GM12878 (cell line): ENCODE results near the gene PRKN. TPM values are rescaled to one million over a fixed set of nuclear protein-coding genes. Genes with fewer than 3 reads are reported as not detected.

Experiments
- ATAC-seq: fragments of 200-7000 bp; cut with Tn5 transposase; 3 replicates; pipeline ENCODE4 v1.9.1; 2020; ENCODE audit warnings: mild to moderate bottlenecking, moderate library complexity
- BruUV-seq: library from RNA; stranded (reverse); fragments of 400-500 nt; replicated peaks from 2 replicates; lab custom pipeline; 2021; lab: Mats Ljungman, UMichigan
- CTCF ChIA-PET: fragments of 300-600 bp; sonication (Branson Sonifier 250); formaldehyde crosslinking; extraction: SDS; loops from one replicate; lab custom pipeline; 2021; ENCODE audit warnings: inconsistent platforms; lab: Yijun Ruan, JAX
- POLR2A ChIA-PET: fragments of 350-600 bp; formaldehyde crosslinking; extraction: SDS; loops from one replicate; lab custom pipeline; 2021; ENCODE audit warnings: inconsistent platforms; lab: Charles Lee
- RAD21 ChIA-PET: fragments of 300-600 bp; sonication (Branson Sonifier 250); formaldehyde crosslinking; loops from one replicate; lab custom pipeline; 2023; ENCODE audit warnings: antibody characterized with exemption; ENCODE audit not compliant: unreplicated experiment; lab: Charles Lee
- SMC1A ChIA-PET: fragments of 300-600 bp; sonication (Branson Sonifier 250); formaldehyde crosslinking; loops from one replicate; lab custom pipeline; 2023; ENCODE audit not compliant: unreplicated experiment, uncharacterized antibody; lab: Charles Lee
- DNase-seq: peaks from one replicate; pipeline ENCODE4 v3.0.0-alpha.2; 2011; ENCODE audit warnings: low read depth, low spot score
- FAIRE-seq: peaks from 3 replicates; lab custom pipeline; 2011; peaks lifted over from hg19 to GRCh38; lab: Jason Lieb, UNC
- H2AFZ ChIP-seq: 2 replicates; pipeline ENCODE4 v1.6.0; 2011; ENCODE audit warnings: low read depth, low read length, control low read depth; ENCODE audit not compliant: control insufficient read depth
- H3K27ac ChIP-seq: 2 replicates; pipeline ENCODE4 v1.5.1; 2011; ENCODE audit warnings: control low read depth; ENCODE audit not compliant: control insufficient read depth, insufficient read depth
- H3K27me3 ChIP-seq, 2 experiments: replicated peaks in 1 of 2; 2 replicates each; pipeline versions ENCODE4 v1.6.0 to v1.6.1; 2011; ENCODE audit warnings: low read length in 1 of 2; ENCODE audit not compliant: control insufficient read depth in 2 of 2, insufficient read depth in 2 of 2
- H3K36me3 ChIP-seq, 2 experiments: 2 replicates each; pipeline ENCODE4 v1.5.1; 2011; ENCODE audit warnings: low read length in 1 of 2; ENCODE audit not compliant: control insufficient read depth in 2 of 2, insufficient read depth in 2 of 2
- H3K4me1 ChIP-seq: 2 replicates; pipeline ENCODE4 v1.6.1; 2011; ENCODE audit warnings: mild to moderate bottlenecking, low read length, moderate library complexity, mixed read lengths; ENCODE audit not compliant: control insufficient read depth, insufficient read depth
- H3K4me2 ChIP-seq: 2 replicates; pipeline ENCODE4 v1.6.0; 2011; ENCODE audit warnings: control low read depth; ENCODE audit not compliant: control insufficient read depth, insufficient read depth
- H3K4me3 ChIP-seq: fragments of 200-600 bp; sonication (generic); 2 replicates; pipeline ENCODE4 v1.5.1; 2016
- H3K79me2 ChIP-seq: 2 replicates; pipeline ENCODE4 v1.6.0; 2011; ENCODE audit warnings: low read length; ENCODE audit not compliant: control insufficient read depth, insufficient read depth
- H3K9ac ChIP-seq: 2 replicates; pipeline ENCODE4 v1.8.0; 2011; ENCODE audit warnings: low read length, control low read depth, mixed read lengths; ENCODE audit not compliant: control insufficient read depth, insufficient read depth
- H3K9me3 ChIP-seq: replicated peaks from 3 replicates; pipeline ENCODE4 v1.5.1; 2011; ENCODE audit warnings: mild to moderate bottlenecking, low read length; ENCODE audit not compliant: control insufficient read depth, insufficient read depth
- H4K20me1 ChIP-seq: 2 replicates; pipeline ENCODE4 v1.6.0; 2011; ENCODE audit not compliant: control insufficient read depth, insufficient read depth
- ATF2 ChIP-seq: IDR thresholded peaks from 2 replicates; pipeline ENCODE4 v1.6.1; 2012; ENCODE audit warnings: low read length, inconsistent platforms
- CEBPZ ChIP-seq: fragments of 150-350 bp; IDR thresholded peaks from 2 replicates; pipeline ENCODE4 v1.6.1; 2016; ENCODE audit warnings: low read depth, low read length
- CHD2 ChIP-seq: IDR thresholded peaks from 2 replicates; pipeline ENCODE4 v1.6.1; 2011; ENCODE audit warnings: low read depth, low read length, improper control_type of control experiment, borderline replicate concordance
- ETV6 ChIP-seq, 2 experiments: fragments of 450-650 bp in 1 of 2; IDR thresholded peaks in 1 of 2; conservative IDR thresholded peaks in 1 of 2; 2 replicates each; pipeline ENCODE4 v1.6.1; 2014; ENCODE audit warnings: antibody characterized with exemption in 1 of 2, borderline replicate concordance in 1 of 2, low read depth in 1 of 2, mild to moderate bottlenecking in 1 of 2, moderate library complexity in 1 of 2
- GATAD2B ChIP-seq: fragments of 450-650 bp; conservative IDR thresholded peaks from 2 replicates; pipeline ENCODE4 v1.6.1; 2017; ENCODE audit warnings: low read depth, mild to moderate bottlenecking, moderate library complexity
- IKZF1 ChIP-seq: fragments of 450-650 bp; conservative IDR thresholded peaks from 2 replicates; pipeline ENCODE4 v1.6.1; 2017; ENCODE audit warnings: antibody characterized with exemption, mild to moderate bottlenecking
- NR2C1 ChIP-seq: fragments of 450-650 bp; IDR thresholded peaks from 2 replicates; pipeline ENCODE4 v1.6.1; 2017; ENCODE audit warnings: antibody characterized with exemption, mild to moderate bottlenecking, moderate library complexity
- RCOR1 ChIP-seq: conservative IDR thresholded peaks from 2 replicates; pipeline ENCODE4 v1.6.1; 2012; ENCODE audit warnings: low read depth, low read length, improper control_type of control experiment
- SMC3 ChIP-seq: IDR thresholded peaks from 2 replicates; pipeline ENCODE4 v1.6.1; 2011; ENCODE audit warnings: low read length, improper control_type of control experiment, borderline replicate concordance
- WGBS: methylation state at CpG from one replicate; pipeline ENCODE4 v1.1.6; 2016; ENCODE audit warnings: low lambda C conversion rate; ENCODE audit not compliant: insufficient replicate concordance, insufficient coverage; ENCODE audit errors: missing lambda C conversion rate; 5-methylcytosine and 5-hydroxymethylcytosine counted together
- in situ Hi-C: fragments of 300-500 bp; cut with MboI; formaldehyde crosslinking; loops from 9 replicates; pipeline ENCODE4 v1.14.3; 2018; ENCODE audit warnings: mixed read lengths
- intact Hi-C: fragments of 100-400 bp; cut with micrococcal nuclease; formaldehyde crosslinking; loops from one replicate; pipeline ENCODE4 v1.14.2; 2022; ENCODE audit not compliant: unreplicated experiment
- polyA plus RNA-seq, 11 experiments: library from polyadenylated mRNA; depleted of rRNA in 4 of 11; unstranded in 6 of 11; stranded (reverse) in 5 of 11; fragments of >200 nt; fragmentation: Nextera tagmentation in 4 of 11; fragmentation: Illumina TruSeq in 1 of 11; extraction: Ambion mirVana in 4 of 11; extraction: Trizol in 1 of 11; gene quantifications; 1 replicate in 1 of 11; 2 replicates in 10 of 11; pipeline versions ENCODE4 v1.2.1 to v1.2.3, GENCODE V29; 2011 to 2016; ENCODE audit warnings: inconsistent platforms in 2 of 11, missing spikeins in 2 of 11, low read depth in 1 of 11
- total RNA-seq, 4 experiments: library from RNA; depleted of rRNA in 3 of 4; stranded (reverse); fragments of >200 nt in 3 of 4; fragmentation: Illumina TruSeq in 1 of 4; extraction: Trizol in 1 of 4; gene quantifications; 2 replicates each; pipeline versions ENCODE4 v1.2.1 to v1.2.3, GENCODE V29; 2013 to 2021
- TF ChIP-seq, protein P1 (sequence below): IDR thresholded peaks from 2 replicates; pipeline ENCODE4 v1.6.1; 2011; ENCODE audit warnings: low read depth, mild to moderate bottlenecking, low read length, moderate library complexity, borderline replicate concordance; ENCODE audit errors: extremely low read depth

Gene PRKN
- total and polyA plus RNA-seq, 10 of the 15 experiments (the other 5 are each of a cell fraction or from before 2014, with no cell fraction given), result 0.06 to 0.09 TPM; not detected in 8

DNA sequence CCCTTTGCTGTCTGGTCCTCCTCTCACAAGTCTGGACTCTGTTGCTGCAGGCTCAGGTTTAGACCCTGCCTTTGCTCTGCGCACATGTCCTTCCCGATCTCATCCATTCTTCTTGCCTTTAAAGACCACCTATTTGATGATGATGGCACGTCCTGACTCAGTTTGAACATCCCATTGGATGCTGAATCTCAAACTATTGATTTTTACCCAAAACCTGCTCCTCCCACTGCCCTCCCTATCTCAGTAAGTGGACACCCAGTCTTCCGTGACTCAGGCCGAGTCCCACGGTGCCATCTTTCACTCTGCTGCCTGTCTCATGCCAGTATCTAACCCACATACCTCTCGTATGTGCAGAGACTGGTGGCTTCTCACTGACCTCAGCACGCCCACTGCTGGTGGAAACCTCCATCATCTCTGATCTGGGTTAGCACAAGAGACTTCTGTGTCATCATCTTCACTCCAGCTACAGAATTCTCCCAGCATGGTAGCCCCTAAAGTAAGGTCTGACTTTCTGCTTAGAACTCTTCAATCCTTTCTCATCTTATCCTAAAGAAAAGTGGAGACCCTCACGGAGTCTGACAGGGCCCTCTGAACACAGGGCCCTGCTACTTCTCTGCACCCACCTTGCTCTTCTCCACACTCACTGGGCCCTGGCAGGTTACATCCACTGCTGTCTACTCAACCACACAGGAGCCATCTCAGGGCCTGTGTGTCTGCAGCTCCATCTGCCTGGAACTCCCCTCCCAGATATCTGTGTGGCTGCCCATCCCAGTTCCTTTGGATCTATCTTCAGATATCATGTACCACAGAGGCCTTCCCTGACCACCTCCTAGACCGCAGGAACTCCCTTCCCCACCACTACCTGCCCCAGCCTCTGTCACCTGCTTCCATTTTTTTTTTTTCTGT lies 1066.6 kb downstream of the PRKN start:
- 29% methylated on average over 10 of the region's 10 CpGs for WGBS
- Histone ChIP-seq H3K4me1 (no peaks in the 10 kb centered on the region), H3K27ac (no peak overlapping the region), H2AFZ (no peak overlapping the region), H3K9me3 (no peaks in the 10 kb centered on the region), H4K20me1 (no peaks in the 10 kb centered on the region), H3K9ac (no peak overlapping the region), H3K27me3 (no peaks in the 10 kb centered on the region), H3K4me3 (no peak overlapping the region), H3K79me2 (no peaks in the 10 kb centered on the region), H3K36me3 (no peaks in the 10 kb centered on the region), H3K4me2 (no peak overlapping the region)
- CTCF ChIA-PET, result interaction anchor here (1.1 kb wide), 1 partner anchor 243 kb away, joined by 4 read pairs; no protein-coding TSS in a partner anchor
- SMC1A ChIA-PET, result interaction anchor here (0.6 kb wide), 1 partner anchor 531 kb away, joined by 3 read pairs; no protein-coding TSS in a partner anchor
- ATAC-seq (no peak), DNase-seq (no peak), FAIRE-seq (no peak)
- intact Hi-C loops (no loop called here), in situ Hi-C loops (no loop called here)
- POLR2A ChIA-PET, result no interaction called here
- 0 out of 2 replicates have a peak, but pooled peaks have one; percentile 6 for TF ChIP-seq SMC3
- TF ChIP-seq ATF2, result no peak
- RAD21 ChIA-PET, result no interaction called here
- BruUV-seq, result no TSS peak

GRCh38 chr6:161658211-161658610 lies 1069.4 kb downstream of the PRKN start:
- no peak overlapping the region for H3K4me3 ChIP-seq
- WGBS, result 47% methylated on average over 4 of the region's 4 CpGs
- H3K79me2 ChIP-seq, result no peaks in the 10 kb centered on the region
- no TSS peak for BruUV-seq
- H3K4me1 ChIP-seq, result no peaks in the 10 kb centered on the region
- RAD21 ChIA-PET, result no interaction called here
- FAIRE-seq, result no peak
- no peak overlapping the region for H2AFZ ChIP-seq
- no peak overlapping the region for H3K9ac ChIP-seq
- in situ Hi-C loops (no loop called here), intact Hi-C loops (no loop called here)
- H3K27me3 ChIP-seq, result no peaks in the 10 kb centered on the region
- POLR2A ChIA-PET, result no interaction called here
- no peaks in the 10 kb centered on the region for H4K20me1 ChIP-seq
- SMC1A ChIA-PET, result no interaction called here
- ATAC-seq, result no peak
- CTCF ChIA-PET, result no interaction called here
- no peak overlapping the region for H3K4me2 ChIP-seq
- no peaks in the 10 kb centered on the region for H3K36me3 ChIP-seq
- no peak overlapping the region for H3K27ac ChIP-seq
- H3K9me3 ChIP-seq, result no peaks in the 10 kb centered on the region
- DNase-seq, result no peak
- TF ChIP-seq IKZF1 (no peak), ETV6 (conservative IDR thresholded peaks at IDR 0.05 in 1 of 2, IDR thresholded peaks at IDR 0.05 in 1 of 2; ENCODE audit: borderline replicate concordance in 1 of 2, low read depth in 1 of 2) (no peak), NR2C1 (no peak), CHD2 (no peak), CEBPZ (no peak), RCOR1 (no peak), GATAD2B (no peak)
- TF ChIP-seq, protein P1, sequence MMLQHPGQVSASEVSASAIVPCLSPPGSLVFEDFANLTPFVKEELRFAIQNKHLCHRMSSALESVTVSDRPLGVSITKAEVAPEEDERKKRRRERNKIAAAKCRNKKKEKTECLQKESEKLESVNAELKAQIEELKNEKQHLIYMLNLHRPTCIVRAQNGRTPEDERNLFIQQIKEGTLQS, result no peak
